GM19463 (cell line): ENCODE measurements around the gene MEI1.
"Not testable (repeated sequence)": the region's sequence is repeated elsewhere in the genome, so short reads cannot be mapped to it uniquely, and the experiment has no call there.

ENCODE experiments used
- ATAC-seq: cut with Tn5 transposase; IDR thresholded peaks from one replicate; pipeline ENCODE4 v1.9.1; 2021; ENCODE audit warnings: mild to moderate bottlenecking, moderate library complexity; ENCODE audit not compliant: unreplicated experiment

The MEI1 gene

GRCh38 chr22:41699264-41700107 is at the start of gene MEI1:
Gene MEI1, plus strand, starts transcription at chr22:41699503. Its CDS starts 36 bp downstream, at chr22:41699539.
- no peak for ATAC-seq

GRCh38 chr22:41650229-41650628 is 49.1 kb upstream of the MEI1 start:
- ATAC-seq: no peak

- no peak for ATAC-seq
Measured at GRCh38 chr22:41650821-41651220, 48.5 kb upstream of the MEI1 start.

GRCh38 chr22:41654322-41654721 is 45.0 kb upstream of the MEI1 start:
- no peak for ATAC-seq

- ATAC-seq: no peak
Measured at GRCh38 chr22:41656556-41656955, 42.7 kb upstream of the MEI1 start.

- no peak for ATAC-seq
Measured at GRCh38 chr22:41657709-41658108, 41.6 kb upstream of the MEI1 start.

GRCh38 chr22:41658869-41659268 is 40.4 kb upstream of the MEI1 start:
- no peak for ATAC-seq

- ATAC-seq: no peak
Measured at GRCh38 chr22:41659941-41660340, 39.4 kb upstream of the MEI1 start.

- ATAC-seq: no peak
Measured at GRCh38 chr22:41660416-41660815, 38.9 kb upstream of the MEI1 start.

- no peak for ATAC-seq
Measured at GRCh38 chr22:41661088-41661487, 38.2 kb upstream of the MEI1 start.

- ATAC-seq: no peak
Measured at GRCh38 chr22:41661713-41662112, 37.6 kb upstream of the MEI1 start.

- ATAC-seq: not testable (repeated sequence)
Measured at GRCh38 chr22:41663594-41663993, 35.7 kb upstream of the MEI1 start.

- no peak for ATAC-seq
Measured at GRCh38 chr22:41664490-41664889, 34.8 kb upstream of the MEI1 start.

GRCh38 chr22:41664951-41665350 is 34.4 kb upstream of the MEI1 start:
- ATAC-seq: no peak

- ATAC-seq: no peak
Measured at GRCh38 chr22:41668971-41669911, 30.1 kb upstream of the MEI1 start.

GRCh38 chr22:41672096-41672495 is 27.2 kb upstream of the MEI1 start:
- not testable (repeated sequence) for ATAC-seq

- ATAC-seq: no peak
Measured at GRCh38 chr22:41672780-41673509, 26.4 kb upstream of the MEI1 start.

- no peak for ATAC-seq
Measured at GRCh38 chr22:41674846-41675340, 24.4 kb upstream of the MEI1 start.

GRCh38 chr22:41676134-41676533 is 23.2 kb upstream of the MEI1 start:
- no peak for ATAC-seq

- ATAC-seq: no peak
Measured at GRCh38 chr22:41681616-41682015, 17.7 kb upstream of the MEI1 start.
